Spleen (tissue), 13 donors: Measurements from ENCODE around the gene SLC29A2. TPM values are rescaled to one million over a fixed set of nuclear protein-coding genes. Genes with fewer than 3 reads are reported as not detected.

Experiments used
- DNase-seq: peaks from one replicate; pipeline ENCODE4 v3.0.0-alpha.2; 2020
- H3K27ac ChIP-seq, 8 donors: fragments of 200-600 bp; sonication (generic) in 7 of 8; 1 replicate in 4 of 8; 2 replicates in 4 of 8; pipeline versions ENCODE4 v1.5.0 to v1.8.0; 2016 to 2021; ENCODE audit warnings: inconsistent platforms in 4 of 8, mild to moderate bottlenecking in 4 of 8, moderate library complexity in 1 of 8
- H3K27me3 ChIP-seq, 7 donors: fragments of 200-600 bp; sonication (generic) in 6 of 7; replicated peaks in 1 of 7; 1 replicate in 4 of 7; 2 replicates in 3 of 7; pipeline versions ENCODE4 v1.5.0 to v1.8.0; 2016 to 2021; ENCODE audit warnings: inconsistent platforms in 3 of 7, mild to moderate bottlenecking in 1 of 7
- H3K36me3 ChIP-seq, 6 donors: fragments of 200-600 bp; sonication (generic) in 5 of 6; 1 replicate in 4 of 6; 2 replicates in 2 of 6; pipeline versions ENCODE4 v1.5.0 to v1.8.0; 2016 to 2021; ENCODE audit warnings: inconsistent platforms in 2 of 6
- H3K4me1 ChIP-seq, 6 donors: fragments of 200-600 bp; sonication (generic) in 5 of 6; 1 replicate in 3 of 6; 2 replicates in 3 of 6; pipeline versions ENCODE4 v1.5.0 to v1.8.0; 2016 to 2021; ENCODE audit warnings: inconsistent platforms in 3 of 6
- H3K4me3 ChIP-seq, 8 donors: fragments of 200-600 bp; sonication (generic) in 7 of 8; 1 replicate in 4 of 8; 2 replicates in 4 of 8; pipeline versions ENCODE4 v1.5.0 to v1.8.0; 2016 to 2021; ENCODE audit warnings: inconsistent platforms in 4 of 8, mild to moderate bottlenecking in 4 of 8, moderate library complexity in 2 of 8
- H3K9me3 ChIP-seq, 8 donors: fragments of 200-600 bp; sonication (generic) in 7 of 8; 1 replicate in 4 of 8; 2 replicates in 4 of 8; pipeline versions ENCODE4 v1.5.0 to v1.8.0; 2016 to 2021; ENCODE audit warnings: inconsistent platforms in 4 of 8
- CTCF ChIP-seq, 11 experiments: fragments of 200-600 bp in 7 of 11; fragments of 450-650 bp in 4 of 11; sonication (generic) in 4 of 11; IDR thresholded peaks in 8 of 11; conservative IDR thresholded peaks in 3 of 11; 1 replicate in 7 of 11; 2 replicates in 4 of 11; pipeline versions ENCODE4 v1.4.0 to v1.8.0; 2016 to 2021; ENCODE audit warnings: antibody characterized with exemption in 11 of 11, inconsistent platforms in 4 of 11, mild to moderate bottlenecking in 1 of 11
- POLR2A ChIP-seq, 3 donors: fragments of 450-650 bp; IDR thresholded peaks; one replicate each; pipeline ENCODE4 v1.5.1; 2017; ENCODE audit warnings: antibody characterized with exemption in 3 of 3, mild to moderate bottlenecking in 1 of 3
- POLR2AphosphoS5 ChIP-seq, 3 donors: sonication (generic); formaldehyde crosslinking; IDR thresholded peaks; one replicate each; pipeline ENCODE4 v1.5.1; 2017; ENCODE audit warnings: antibody characterized with exemption in 3 of 3
- whole genome bisulfite sequencing, 5 donors: extraction: QIAGEN DNeasy Blood & Tissue Kit in 3 of 5; methylation state at CpG; one replicate each; pipeline versions ENCODE4 v1.1.5 to v1.1.7; 2013 to 2018; 5-methylcytosine and 5-hydroxymethylcytosine counted together
- intact Hi-C: fragments of 100-400 bp; cut with DNase I; formaldehyde crosslinking; loops from one replicate; pipeline ENCODE4 v1.15.0; 2023; ENCODE audit warnings: low total_unique reads
- long read RNA-seq, 2 donors: transcript quantifications; one replicate each; lab custom pipeline, GENCODE V29; 2026
- polyA plus RNA-seq, 3 donors: library from polyadenylated mRNA; stranded (reverse); fragments of 200-250 nt; gene quantifications; one replicate each; pipeline ENCODE4 v1.2.1, GENCODE V29; 2013
- total RNA-seq, 7 donors: library from RNA; depleted of rRNA in 3 of 7; stranded (reverse); fragments of >200 nt in 3 of 7; fragmentation: NEBNext Ultra II Directional in 4 of 7; extraction: Animal tissue kit (Norgen Biotek cat#: 25700) in 4 of 7; gene quantifications; one replicate each; pipeline versions ENCODE4 v1.1.0 to v1.2.1, GENCODE V29; 2016 to 2021
- donor health status: healthy with polysubstance abuse.
- donor health status: DM: no; HTN: no; CAD: no; lungs with moderate emphysema.
- donor health status: DM: no; HTN: no; CAD: no.
- donor health status: Bipolar disorder and iron deficiency.
- donor health status: healthy.
- donor health status: DM: no; HTN: no; CAD: no.
- donor health status: DM: yes; HTN: yes; CAD: no.

The SLC29A2 gene
- 1 to 10 TPM; 1.9 to 5.0 (median 4.0) TPM for total RNA-seq
- 1 to 10 TPM; 4.8 to 8.4 (median 7.4) TPM for polyA plus RNA-seq
- long read RNA-seq, donor 1 = 0 reads
- long read RNA-seq, donor 2 = 0 reads

- Histone ChIP-seq H3K4me3 (peak within 1 kb of the TSS; percentile 48 to 94 (median 78)), H3K27ac (peak within 1 kb of the TSS; percentile 45 to 88 (median 80)), H3K4me1 (peaks cover 0 to 28% (median 17%) of the 10 kb centered on the region in 6 donors), H3K27me3 (peaks cover 0 to 37% (median 3%) of the 10 kb centered on the region in 7 donors), H3K36me3 (no peaks in the 10 kb centered on the region), H3K9me3 (no peaks in the 10 kb centered on the region)
- WGBS, 5 donors = 0 to 1% (median 0%) methylated on average over 26 to 72 of the region's 72 CpGs
- intact Hi-C loops = no loop called here
- TF ChIP-seq POLR2AphosphoS5 (IDR thresholded peaks at IDR 0.05) = peak in 2 of 3 donors; percentile 32 to 35
- no peak for TF ChIP-seq POLR2A (IDR thresholded peaks at IDR 0.05)
- no peak for TF ChIP-seq CTCF (IDR thresholded peaks at IDR 0.05 in 8 of 11, conservative IDR thresholded peaks at IDR 0.05 in 3 of 11)
- DNase-seq = peak; percentile 92
Observed at GRCh38 chr11:66371627-66372415, at the start of gene SLC29A2. TSS of gene SLC29A2 (minus strand) at chr11:66371760. CDS start at chr11:66371591, 169 bp downstream.

DNA sequence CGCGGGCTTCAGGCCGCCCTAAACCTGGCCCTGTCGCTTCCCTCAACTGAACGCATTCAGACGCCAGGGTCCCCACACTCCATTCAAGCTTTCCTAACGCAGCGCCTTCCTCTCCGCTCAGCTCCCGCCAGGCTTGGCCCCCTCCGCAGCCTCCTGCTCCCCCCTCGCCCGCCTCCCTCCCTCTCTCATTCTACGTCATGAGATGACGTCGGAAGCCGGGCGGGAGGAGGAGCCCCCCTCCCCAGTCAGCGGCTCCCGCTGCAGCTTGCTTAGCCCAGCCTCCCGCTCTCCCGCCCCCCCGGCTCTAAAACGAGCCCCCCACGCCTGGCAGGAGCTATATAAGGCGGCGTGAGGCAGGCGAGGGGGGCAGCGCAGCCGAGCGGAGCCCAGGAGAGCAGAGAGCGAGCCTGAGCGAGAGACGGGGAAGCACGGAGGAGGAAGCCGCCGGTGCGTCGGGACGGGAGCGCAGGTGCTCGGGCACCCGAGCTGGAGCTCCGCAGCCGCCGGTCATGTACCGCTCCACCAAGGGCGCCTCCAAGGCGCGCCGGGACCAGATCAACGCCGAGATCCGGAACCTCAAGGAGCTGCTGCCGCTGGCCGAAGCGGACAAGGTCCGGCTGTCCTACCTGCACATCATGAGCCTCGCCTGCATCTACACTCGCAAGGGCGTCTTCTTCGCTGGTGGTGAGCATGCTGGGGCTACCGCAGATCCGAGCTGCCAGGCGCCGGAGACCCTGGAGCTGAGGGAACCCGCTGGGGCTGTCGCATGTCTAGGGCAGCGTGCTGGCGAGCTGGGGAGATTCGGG lies 49.3 kb upstream of the SLC29A2 start, which contains the start of gene NPAS4:
Gene NPAS4, plus strand, starts transcription at position 365 of the 806 bp plus-strand sequence. Its CDS starts 145 bp downstream, at position 510.
- TF ChIP-seq POLR2A (IDR thresholded peaks at IDR 0.05) (no peak), POLR2AphosphoS5 (IDR thresholded peaks at IDR 0.05) (no peak), CTCF (IDR thresholded peaks at IDR 0.05 in 8 of 11, conservative IDR thresholded peaks at IDR 0.05 in 3 of 11) (no peak)
- H3K4me3 ChIP-seq = no peak within 1 kb of the TSS
- H3K9me3 ChIP-seq = peaks cover 0 to 7% (median 0%) of the 10 kb centered on the region in 8 donors
- WGBS, 5 donors = 10 to 14% (median 10%) methylated on average over 31 to 71 of the region's 71 CpGs
- peaks cover 0 to 20% (median 3%) of the 10 kb centered on the region in 6 donors for H3K4me1 ChIP-seq
- H3K27ac ChIP-seq = no peak within 1 kb of the TSS
- intact Hi-C loops = no loop called here
- H3K27me3 ChIP-seq = peaks cover 0 to 58% (median 32%) of the 10 kb centered on the region in 7 donors
- no peaks in the 10 kb centered on the region for H3K36me3 ChIP-seq
- no peak for DNase-seq

DNA sequence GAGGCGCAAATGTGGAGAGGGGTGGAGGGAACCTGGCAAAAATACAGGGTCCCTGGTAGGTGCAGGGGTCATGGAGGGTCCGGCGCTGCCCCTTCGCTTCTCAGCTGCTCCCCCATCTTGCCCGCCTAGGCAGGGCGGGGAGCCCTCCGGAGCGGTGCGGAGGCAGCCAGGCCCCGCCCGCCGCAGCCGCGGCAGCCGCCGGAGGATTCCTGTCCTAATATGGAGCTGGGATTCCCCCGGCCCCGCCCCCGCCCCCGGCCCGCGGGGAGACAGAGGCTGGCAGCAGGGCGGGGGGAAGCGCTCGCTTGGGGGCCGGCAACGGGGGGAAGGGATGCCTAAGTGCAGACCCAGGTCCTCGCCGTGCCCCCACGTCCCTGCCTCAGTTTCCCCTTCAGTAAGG lies 48.3 kb upstream of the SLC29A2 start:
- peaks cover 0 to 7% (median 0%) of the 10 kb centered on the region in 8 donors for H3K9me3 ChIP-seq
- no peak for DNase-seq
- TF ChIP-seq POLR2AphosphoS5 (IDR thresholded peaks at IDR 0.05) = no peak
- TF ChIP-seq CTCF (IDR thresholded peaks at IDR 0.05 in 8 of 11, conservative IDR thresholded peaks at IDR 0.05 in 3 of 11) = no peak
- no peak for TF ChIP-seq POLR2A (IDR thresholded peaks at IDR 0.05)
- H3K4me3 ChIP-seq = no peak overlapping the region
- H3K4me1 ChIP-seq = peaks cover 0 to 20% (median 3%) of the 10 kb centered on the region in 6 donors
- intact Hi-C loops = no loop called here
- peaks cover 0 to 66% (median 32%) of the 10 kb centered on the region in 7 donors for H3K27me3 ChIP-seq
- H3K27ac ChIP-seq = no peak overlapping the region
- no peaks in the 10 kb centered on the region for H3K36me3 ChIP-seq
- WGBS, 5 donors = 4 to 8% (median 6%) methylated on average over 20 to 30 of the region's 30 CpGs
